GM12865 (cell line): Measurements from ENCODE around the gene ZNF283.
"Not testable (repeated sequence)": the region's sequence is repeated elsewhere in the genome, so short reads cannot be mapped to it uniquely, and the experiment has no call there.

Source experiments
- DNase-seq: peaks from one replicate; pipeline ENCODE4 v3.0.0; 2010; ENCODE audit warnings: low read depth
- H3K4me3 ChIP-seq: 2 replicates; pipeline ENCODE4 v1.5.1; 2011; ENCODE audit warnings: mild to moderate bottlenecking, low read depth, low read length, control low read depth
- CTCF ChIP-seq: IDR thresholded peaks from 2 replicates; pipeline ENCODE4 v1.5.1; 2011; ENCODE audit warnings: low read length, control low read depth, low read depth, inconsistent platforms; ENCODE audit not compliant: insufficient read depth; ENCODE audit errors: missing control alignments

The ZNF283 gene

GRCh38 chr19:43820884-43821215 is 6.3 kb upstream of the ZNF283 start:
- H3K4me3 ChIP-seq = peak overlapping the region; percentile 31
- DNase-seq = no peak
- TF ChIP-seq CTCF = no peak

- H3K4me3 ChIP-seq, DNase-seq: not testable (repeated sequence)
These were observed 3.3 kb upstream of the ZNF283 start for GRCh38 chr19:43823856-43824255.

GRCh38 chr19:43824572-43824971 is 2.5 kb upstream of the ZNF283 start:
- DNase-seq, H3K4me3 ChIP-seq: not testable (repeated sequence)

GRCh38 chr19:43839139-43839538 is 12.0 kb downstream of the ZNF283 start:
- no peak for TF ChIP-seq CTCF
- H3K4me3 ChIP-seq = no peak overlapping the region

GRCh38 chr19:43842007-43842406 is 14.9 kb downstream of the ZNF283 start:
- no peak for DNase-seq
- H3K4me3 ChIP-seq = no peak overlapping the region
- TF ChIP-seq CTCF = no peak

More at GRCh38 chr19:43839139-43839538, 12.0 kb downstream of the ZNF283 start:
- DNase-seq = no peak

- no peak for TF ChIP-seq CTCF
- no peak for DNase-seq
- H3K4me3 ChIP-seq = no peak overlapping the region
These were observed 20.1 kb downstream of the ZNF283 start for GRCh38 chr19:43847246-43847645.

- no peak for DNase-seq
- H3K4me3 ChIP-seq = no peak overlapping the region
- no peak for TF ChIP-seq CTCF
These were observed 20.8 kb downstream of the ZNF283 start for GRCh38 chr19:43847884-43848283.

GRCh38 chr19:43848821-43849220 is 21.7 kb downstream of the ZNF283 start:
- no peak for DNase-seq
- no peak for TF ChIP-seq CTCF

More at GRCh38 chr19:43848821-43849220, 21.7 kb downstream of the ZNF283 start:
- H3K4me3 ChIP-seq = no peak overlapping the region
